Stimulated activated CD8-positive, alpha-beta memory T cell treated with anti-CD3 and anti-CD28 coated beads, Interleukin-15, amount 100 ng/mL, for 4 hours (primary cell): ENCODE results near the gene AKR7A2.
"Not testable (repeated sequence)": the region's sequence is repeated elsewhere in the genome, so short reads cannot be mapped to it uniquely, and the experiment has no call there.

Source experiments
- DNase-seq, 2 donors: peaks; one replicate each; pipeline ENCODE4 v3.0.0-alpha.2; 2020; ENCODE audit warnings: low read depth in 2 of 2

Gene AKR7A2

DNA sequence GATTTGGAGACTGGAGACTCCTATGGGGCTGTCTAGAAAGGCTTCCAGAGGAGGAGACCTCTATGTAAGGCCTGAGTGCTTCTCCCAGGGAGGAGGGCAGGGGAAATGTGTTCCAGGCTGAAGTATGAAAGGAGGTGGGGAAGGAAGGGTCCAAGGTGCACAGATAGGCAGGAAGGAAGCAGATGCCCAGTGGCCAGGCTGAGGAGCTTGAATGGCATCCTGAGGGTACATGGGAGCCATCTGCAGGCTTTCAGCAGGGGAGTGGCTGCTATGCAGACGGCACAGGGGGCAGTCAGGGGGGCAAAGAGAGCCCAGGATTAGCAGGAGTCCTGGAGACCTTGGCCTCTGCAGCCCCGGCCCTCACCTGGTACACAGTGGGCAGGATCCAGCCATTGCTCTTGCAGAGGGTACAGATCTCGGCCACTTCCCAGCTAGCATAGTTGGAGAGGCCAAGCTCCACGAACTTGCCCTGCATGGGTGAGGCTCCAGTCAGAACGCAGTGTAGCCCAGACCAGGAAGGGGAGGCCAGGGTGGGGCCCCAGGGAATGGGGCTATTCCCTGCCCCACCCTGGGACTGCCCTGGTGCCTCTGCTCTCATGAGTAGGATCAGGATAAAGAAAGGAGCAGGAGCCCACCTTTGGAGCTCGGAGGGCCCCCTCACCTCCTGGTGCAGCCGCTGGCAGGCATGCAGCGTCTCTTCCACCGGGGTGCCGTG is 4.0 kb downstream of the AKR7A2 start:
- no peak for DNase-seq

DNA sequence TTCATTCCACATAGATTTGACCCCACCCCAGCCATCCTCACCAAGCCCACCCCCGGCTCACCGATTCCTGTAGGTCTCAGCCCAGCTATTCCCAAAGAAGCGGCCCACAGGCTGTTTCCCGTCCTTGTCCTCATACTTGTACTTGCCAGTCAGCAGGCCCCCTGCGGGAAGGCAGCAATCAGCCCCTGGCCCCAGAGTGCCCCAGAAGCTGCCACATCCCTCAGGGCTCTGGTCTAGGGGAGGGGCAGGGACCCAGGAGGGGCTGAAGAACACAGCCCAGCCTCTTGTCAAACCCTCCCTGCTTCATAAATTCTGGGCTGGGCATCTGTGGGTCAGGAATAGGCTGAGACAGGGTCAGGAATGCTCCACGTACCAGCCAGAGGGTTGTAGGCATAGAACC is 5.0 kb downstream of the AKR7A2 start:
- DNase-seq: no peak

DNA sequence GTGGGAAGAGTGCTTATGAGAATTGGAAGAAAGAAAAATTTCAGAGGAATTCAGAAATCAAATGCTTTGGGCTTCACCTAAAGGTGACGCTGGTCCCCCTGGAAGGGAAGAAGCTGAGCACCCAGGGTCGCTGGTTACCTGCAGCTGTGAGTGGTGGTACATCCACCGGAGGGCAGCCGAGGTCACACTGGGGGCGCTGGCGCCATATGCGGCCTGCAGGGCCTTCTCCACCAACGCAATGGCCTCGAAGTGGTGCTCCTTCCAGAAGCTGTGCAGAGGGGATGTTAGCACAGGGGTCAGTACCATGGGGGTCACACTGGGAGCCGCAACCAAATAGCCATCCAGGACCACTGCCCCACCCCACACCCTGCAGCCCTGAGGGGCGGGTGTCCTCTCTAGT is 6.1 kb downstream of the AKR7A2 start:
- no peak for DNase-seq

DNA sequence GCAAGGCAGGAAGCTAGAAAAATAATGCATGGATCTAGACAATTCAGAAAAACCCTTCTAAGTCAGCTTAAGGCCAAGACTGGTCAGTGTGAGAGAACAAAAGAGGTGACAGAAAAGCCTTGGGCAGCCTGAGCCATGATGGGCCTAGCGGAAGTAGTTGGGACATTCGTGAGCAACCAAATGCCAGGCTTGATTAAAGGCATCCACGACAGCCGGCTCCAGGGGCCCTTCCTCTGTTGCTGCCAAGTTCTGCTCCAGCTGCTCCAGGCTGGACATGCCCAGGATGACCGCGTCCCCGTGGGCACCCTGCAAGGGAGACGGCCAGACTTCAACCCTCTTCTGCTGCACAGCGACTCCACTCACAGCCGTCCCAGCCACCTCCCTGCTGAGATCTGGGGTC is 7.9 kb downstream of the AKR7A2 start:
- not testable (repeated sequence) for DNase-seq

DNA sequence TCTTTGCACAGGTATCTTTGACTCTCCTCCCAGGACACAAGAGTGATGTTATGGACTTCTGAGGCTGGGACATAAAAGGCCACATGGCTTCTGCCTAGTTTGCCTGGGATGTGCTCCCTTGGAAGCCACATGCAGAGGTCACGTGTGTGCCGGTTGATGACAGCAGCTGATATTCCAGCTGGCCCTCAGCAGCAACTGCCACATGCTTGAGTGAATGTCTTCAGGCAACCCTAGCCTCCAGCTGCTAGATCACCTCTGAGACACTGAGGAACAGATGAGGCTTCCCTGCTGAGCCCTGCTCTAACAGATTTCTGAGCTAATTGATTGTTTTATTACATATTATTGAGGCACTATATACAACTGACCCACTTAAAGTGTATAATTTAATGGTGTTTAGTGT is 11.7 kb downstream of the AKR7A2 start:
- no peak for DNase-seq

DNA sequence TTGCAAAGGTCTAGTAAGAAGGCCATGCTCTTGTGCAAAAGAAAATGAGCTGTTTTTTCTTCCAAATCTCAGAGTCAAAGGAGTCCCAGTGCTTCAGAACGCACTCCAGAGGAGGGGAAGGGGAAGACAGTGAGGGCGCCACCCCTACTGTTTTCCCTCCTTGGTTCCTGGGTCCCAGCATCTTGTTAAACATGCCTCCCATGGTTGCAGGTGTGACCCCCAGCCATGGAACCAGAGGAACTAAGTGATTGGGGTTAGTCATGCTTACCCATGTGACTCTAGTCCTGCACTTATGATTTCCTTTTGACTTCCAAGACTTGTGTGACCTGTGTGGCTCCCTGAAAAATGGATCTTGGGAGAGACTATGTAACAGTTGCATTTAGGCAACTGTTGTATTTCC is 17.3 kb downstream of the AKR7A2 start:
- no peak for DNase-seq

DNA sequence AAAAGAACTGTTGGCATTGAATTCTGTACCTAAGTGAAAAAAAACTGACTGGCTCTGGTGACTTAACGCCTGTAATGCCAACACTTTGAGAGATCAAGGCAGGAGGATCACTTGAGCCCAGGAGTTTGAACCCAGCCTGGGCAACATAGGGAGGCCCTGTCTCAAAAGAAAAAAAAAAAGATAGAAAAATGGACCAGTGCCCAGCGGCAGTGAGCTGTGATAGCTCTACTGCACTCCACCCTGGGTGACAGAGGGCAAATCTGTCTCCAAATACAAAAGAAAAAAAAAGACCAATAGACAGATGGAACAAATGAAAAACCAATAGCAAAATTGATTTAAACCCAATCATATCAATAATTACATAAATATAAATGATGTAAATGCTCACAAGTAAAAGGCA is 22.7 kb downstream of the AKR7A2 start:
- DNase-seq: no peak

DNA sequence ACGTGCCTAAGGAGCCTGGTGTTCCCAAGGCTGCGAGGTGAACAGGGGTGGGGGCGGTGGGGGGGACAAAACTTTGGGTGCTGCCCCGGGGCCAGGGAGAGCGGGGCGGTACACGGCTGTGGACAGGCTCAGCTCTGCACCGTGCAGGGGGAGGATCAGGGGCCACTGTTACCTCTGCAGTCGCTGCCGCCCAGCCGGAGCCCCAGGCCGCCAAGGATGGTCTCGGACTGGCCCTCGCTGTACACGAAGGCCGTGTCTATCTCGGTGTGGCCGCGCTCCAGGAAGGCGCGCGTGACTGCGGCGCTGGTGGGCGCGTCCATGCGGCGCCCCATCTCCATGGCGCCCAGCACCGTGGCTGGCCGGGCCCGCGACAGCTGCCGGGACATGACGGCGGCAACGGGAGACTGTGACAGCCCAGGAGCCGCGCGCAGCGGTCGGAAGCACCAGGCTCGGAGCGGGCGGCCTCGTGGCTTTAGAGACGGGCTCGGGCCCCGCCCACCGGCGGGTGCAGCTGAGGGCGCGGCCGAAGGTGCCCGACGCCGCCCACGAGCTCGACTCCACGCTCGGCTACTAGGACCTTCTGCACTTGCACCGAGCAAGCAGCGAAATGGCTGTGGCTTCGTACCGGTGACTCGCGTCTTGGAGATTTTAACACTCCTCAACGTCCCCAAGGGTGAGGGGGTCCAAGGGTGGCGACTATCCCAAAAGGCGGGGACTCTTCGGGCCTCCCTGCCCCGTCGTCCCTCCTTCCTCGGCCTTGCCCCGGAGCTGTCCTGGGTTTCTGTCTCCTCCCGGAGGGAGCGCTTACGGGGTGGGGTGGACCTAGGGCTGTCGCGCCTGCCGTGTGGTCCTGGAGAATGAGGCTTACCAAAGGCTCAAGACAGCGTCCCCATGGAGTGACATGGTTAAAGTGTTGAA is 23.4 kb downstream of the AKR7A2 start, which contains the start of gene AKR7A3:
AKR7A3 (minus strand) TSS at position 447 of the 918 bp plus-strand sequence; CDS start at position 386, 61 bp downstream.
- DNase-seq: peak in 1 of 2 donors; percentile 13

DNA sequence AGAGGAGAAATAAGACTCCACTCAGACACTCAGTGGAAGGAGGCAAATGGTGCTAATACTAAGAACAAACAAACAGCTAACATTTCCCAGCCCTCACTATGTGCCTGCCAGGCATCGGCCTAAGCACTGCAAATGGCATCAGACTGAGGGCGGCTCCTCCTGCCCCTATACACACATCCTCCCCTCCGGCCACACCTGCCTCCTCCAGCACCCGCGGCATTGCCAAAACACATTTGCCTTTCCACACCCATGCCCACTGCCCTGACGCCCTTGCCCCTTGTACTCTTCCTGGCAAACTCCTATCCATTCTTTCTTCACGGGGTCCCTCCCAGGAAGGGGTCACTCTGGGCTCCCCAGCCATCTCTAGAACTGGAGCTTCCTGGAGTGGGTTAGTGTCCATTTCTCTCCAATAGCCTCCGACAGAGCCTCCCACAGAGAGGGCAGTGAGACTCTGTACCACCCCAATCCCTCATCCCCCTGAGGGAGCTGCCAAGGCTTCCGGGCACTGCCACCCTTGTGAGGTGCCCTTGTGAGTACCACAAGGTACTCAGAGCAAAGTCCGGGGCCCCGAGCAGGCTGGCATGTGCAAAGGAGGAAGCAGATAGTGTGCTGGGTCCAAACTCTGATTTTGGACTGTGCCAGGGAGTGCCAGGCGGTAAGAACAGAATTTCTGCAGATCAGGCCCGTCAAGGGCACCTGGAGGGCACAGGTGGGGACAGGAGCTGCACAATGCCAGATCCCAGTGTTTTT is 24.3 kb downstream of the AKR7A2 start:
- DNase-seq: no peak

DNA sequence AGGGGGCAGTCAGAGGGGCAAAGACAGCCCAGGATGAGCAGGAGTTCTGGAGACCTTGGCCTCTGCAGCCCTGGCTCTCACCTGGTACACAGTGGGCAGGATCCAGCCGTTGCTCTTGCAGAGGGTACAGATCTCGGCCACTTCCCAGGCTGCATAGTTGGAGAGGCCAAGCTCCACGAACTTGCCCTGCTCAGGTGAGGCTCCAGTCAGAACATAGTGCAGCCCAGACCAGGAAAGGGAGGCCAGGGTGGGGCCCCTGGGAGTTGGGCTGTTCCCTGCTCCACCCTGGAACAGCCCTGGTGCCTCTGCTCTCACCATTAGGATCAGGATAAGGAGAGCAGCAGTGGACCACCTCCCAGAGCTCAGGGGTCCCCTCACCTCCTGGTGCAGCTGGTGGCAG is 26.1 kb downstream of the AKR7A2 start:
- DNase-seq: not testable (repeated sequence)

DNA sequence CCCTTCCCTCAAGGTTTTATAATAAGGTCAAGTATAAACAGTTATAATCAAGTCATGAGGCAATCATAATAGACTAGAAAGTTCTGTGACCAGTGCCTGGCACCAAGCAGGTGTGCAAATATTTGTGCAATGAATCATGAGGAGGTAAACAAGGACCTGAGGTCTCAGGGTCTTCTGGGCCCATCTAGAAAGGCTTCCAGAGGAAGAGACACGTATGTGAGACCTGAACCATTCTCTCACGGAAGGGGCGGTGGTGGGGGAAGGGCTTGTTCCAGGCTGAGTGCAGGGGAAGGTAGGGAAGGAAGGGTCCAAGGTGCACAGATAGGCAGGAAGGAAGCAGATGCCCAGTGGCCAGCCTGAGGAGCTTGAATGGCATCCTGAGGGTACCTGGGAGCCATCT is 26.6 kb downstream of the AKR7A2 start:
- not testable (repeated sequence) for DNase-seq

DNA sequence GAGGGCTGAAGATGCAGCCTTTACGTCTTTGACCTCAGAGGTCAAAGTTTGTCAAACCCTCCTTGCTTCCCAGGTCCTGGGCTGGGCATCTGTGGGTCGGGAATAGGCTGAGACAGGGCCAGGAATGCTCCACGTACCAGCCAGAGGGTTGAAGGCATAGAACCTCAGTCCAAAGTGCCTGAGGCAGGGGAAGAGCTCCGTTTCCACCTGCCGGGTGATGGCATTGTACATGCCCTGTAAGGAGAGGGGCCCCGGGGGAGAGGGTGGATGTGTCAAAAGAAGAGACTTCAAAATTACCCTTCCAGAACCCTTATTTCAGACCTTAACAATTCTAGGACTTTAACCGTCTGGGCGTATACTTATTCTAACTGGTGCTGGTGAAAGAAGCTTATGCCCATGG is 27.1 kb downstream of the AKR7A2 start:
- DNase-seq: no peak

DNA sequence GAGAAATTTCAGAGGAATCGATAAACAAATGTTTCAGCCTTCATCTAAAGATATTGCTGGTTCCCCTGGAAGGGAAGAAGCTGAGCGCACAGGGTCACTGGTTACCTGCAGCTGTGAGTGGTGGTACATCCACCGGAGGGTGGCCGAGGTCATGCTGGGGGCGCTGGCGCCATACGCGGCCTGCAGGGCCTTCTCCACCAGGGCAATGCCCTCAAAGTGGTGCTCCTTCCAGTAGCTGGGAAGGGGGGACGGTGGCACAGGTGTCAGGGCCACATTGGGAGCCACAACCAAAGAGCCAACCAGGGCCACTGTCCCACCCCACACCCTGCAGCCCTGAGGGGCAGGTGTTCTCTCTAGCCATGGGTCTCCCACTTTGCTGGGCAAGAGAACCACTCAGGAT is 28.1 kb downstream of the AKR7A2 start:
- no peak for DNase-seq

DNA sequence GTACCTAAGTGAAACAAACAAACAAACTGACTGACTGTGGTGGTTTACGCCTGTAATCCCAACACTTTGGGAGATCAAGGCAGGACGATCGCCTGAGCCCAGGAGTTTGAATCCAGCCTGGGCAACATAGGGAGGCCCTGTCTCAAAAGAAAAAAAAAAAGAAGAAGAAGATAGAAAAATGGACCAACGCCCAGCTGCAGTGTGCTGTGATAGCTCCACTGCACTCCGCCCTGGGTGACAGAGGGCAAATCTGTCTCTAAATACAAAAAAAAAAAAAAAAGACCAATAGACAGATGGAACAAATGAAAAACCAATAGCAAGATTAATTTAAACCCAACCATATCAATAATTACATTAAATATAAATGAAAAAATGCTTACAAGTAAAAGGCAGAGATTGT is 37.3 kb downstream of the AKR7A2 start:
- DNase-seq: no peak

DNA sequence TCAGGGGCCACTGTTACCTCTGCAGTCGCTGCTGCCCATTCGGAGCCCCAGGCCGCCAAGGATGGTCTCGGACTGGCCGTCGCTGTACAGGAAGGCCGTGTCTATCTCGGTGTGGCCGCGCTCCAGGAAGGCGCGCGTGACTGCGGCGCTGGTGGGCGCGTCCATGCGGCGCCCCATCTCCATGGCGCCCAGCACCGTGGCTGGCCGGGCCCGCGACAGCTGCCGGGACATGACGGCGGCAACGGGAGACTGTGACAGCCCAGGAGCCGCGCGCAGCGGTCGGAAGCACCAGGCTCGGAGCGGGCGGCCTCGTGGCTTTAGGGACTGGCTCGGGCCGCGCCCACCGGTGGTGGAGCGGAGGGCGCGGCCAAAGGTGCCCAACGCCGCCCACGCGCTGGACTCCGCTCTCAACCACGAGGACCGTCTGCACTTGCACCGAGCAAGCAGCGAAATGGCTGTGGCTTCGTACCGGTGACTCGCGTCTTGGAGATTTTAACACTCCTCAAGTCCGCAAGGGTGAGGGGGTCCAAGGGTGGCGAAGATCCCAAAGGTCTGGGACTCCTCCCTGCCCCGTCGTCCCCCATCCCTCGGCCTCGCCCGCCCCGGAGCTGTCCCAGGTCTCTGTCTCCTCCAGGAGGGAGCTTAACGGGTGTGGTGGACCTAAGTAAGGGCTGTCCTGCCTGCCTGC is 38.0 kb downstream of the AKR7A2 start:
- DNase-seq: not testable (repeated sequence)

DNA sequence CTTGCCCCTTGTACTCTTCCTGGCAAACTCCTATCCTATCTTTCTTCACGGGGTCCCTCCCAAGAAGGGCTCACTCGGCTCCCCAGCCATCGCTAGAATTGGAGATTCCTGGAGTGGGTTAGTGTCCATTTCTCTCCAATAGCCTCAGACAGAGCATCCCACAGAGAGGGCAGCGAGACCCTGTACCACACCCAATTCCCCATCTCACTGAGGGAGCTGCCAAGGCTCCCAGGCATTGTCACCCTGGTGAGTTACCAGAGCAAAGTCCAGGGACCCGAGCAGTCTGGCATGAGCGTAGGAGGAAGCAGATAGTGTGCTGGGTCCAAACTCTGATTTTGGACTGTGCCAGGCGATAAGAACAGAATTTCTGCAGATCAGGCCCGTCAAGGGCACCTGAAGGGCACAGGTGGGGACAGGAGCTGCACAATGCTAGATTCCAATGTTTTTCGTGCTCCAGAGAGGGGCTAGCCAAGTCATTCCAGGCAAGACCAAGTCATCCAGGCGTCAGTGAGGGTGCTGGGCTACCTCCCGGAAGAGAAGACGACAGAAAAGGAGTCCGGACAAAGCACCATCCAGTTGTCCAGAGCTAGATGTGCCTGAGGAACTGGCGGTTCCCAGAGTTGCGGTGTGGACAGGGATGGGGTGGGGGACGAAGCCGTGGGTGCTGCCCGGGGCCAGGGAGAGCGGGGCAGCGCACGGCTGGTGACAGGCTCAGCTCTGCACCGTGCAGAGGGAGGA is 38.7 kb downstream of the AKR7A2 start:
- DNase-seq: no peak

DNA sequence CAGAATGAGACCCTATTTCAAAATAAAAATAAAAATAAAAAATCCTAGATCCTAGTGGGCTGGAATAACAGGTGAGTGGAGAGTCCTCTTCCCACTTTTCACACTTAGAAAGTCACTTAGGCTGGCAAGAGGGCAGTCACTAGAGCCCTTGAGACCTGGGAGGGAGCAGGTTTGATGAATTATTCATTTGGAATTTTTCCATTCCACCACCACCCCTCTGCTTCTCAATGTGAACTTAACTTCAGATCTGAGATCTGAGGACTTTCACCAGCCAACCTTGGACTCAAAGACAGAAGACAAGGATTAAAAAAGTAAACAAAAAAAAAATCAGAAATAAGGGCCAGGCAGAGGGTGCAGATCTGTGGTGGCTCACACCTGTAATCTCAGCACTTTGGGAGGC is 39.9 kb downstream of the AKR7A2 start:
- no peak for DNase-seq

DNA sequence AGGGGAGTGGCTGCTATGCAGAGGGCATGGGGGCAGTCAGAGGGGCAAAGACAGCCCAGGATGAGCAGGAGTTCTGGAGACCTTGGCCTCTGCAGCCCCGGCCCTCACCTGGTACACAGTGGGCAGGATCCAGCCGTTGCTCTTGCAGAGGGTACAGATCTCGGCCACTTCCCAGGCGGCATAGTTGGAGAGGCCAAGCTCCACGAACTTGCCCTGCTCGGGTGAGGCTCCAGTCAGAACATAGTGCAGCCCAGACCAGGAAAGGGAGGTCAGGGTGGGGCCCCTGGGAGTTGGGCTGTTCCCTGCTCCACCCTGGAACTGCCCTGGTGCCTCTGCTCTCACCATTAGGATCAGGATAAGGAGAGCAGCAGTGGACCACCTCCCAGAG is 41.6 kb downstream of the AKR7A2 start:
- not testable (repeated sequence) for DNase-seq

DNA sequence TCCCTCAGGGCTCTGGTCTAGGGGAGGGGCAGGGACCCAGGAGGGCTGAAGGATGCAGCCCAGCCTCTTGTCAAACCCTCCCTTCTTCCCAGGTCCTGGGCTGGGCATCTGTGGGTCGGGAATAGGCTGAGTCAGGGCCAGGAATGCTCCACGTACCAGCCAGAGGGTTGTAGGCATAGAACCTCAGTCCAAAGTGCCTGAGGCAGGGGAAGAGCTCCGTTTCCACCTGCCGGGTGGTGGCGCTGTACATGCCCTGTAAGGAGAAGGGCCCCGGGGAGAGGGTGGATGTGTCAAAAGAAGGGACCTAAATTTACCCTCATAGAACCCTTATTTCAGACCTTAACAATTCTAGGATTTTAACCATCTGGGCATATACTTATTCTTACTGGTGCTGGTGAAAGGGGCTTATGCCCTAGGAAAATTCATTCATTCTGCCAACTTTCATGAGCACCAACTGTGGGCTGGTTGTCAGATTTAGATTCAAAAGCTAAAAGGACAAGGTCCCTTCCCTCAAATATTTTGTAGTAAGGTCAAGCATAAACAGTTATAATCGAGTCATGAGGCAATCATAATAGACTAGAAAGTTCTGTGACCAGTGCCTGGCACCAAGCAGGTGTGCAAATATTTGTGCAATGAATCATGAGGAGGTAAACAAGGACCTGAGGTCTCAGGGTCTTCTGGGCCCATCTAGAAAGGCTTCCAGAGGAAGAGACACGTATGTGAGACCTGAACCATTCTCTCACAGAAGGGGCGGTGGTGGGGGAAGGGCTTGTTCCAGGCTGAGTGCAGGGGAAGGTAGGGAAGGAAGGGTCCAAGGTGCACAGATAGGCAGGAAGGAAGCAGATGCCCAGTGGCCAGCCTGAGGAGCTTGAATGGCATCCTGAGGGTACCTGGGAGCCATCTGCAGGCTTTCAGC is 42.3 kb downstream of the AKR7A2 start:
- DNase-seq: not testable (repeated sequence)

DNA sequence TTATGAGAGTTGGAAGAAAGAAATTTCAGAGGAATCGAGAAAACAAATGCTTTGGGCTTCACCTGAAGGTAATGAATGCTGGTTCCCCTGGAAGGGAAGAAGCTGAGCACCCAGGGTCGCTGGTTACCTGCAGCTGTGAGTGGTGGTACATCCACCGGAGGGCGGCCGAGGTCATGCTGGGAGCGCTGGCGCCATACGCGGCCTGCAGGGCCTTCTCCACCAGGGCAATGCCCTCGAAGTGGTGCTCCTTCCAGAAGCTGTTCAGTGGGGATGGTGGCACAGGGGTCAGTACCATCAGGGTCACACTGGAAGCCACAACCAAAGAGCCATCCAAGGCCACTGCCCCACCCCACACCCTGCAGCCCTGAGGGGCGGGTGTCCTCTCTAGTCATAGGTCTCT is 43.5 kb downstream of the AKR7A2 start:
- DNase-seq: no peak
